H1 (cell line): ENCODE results near the gene FAM131C. TPM values are rescaled to one million over a fixed set of nuclear protein-coding genes. Genes with fewer than 3 reads are reported as not detected.

Experiments
- BACH1 ChIP-seq: IDR thresholded peaks from 2 replicates; pipeline ENCODE4 v1.6.1; 2012; ENCODE audit warnings: low read length, improper control_type of control experiment
- CTBP2 ChIP-seq: IDR thresholded peaks from 2 replicates; pipeline ENCODE4 v1.7.0; 2011; ENCODE audit warnings: borderline replicate concordance, mild to moderate bottlenecking, moderate library complexity, mixed read lengths, low read length; ENCODE audit not compliant: insufficient read depth, insufficient read length
- FOSL1 ChIP-seq: IDR thresholded peaks from 2 replicates; pipeline ENCODE4 v1.6.1; 2011; ENCODE audit warnings: mild to moderate bottlenecking, low read depth, low read length, moderate library complexity; ENCODE audit not compliant: insufficient read depth
- SP2 ChIP-seq: IDR thresholded peaks from 2 replicates; pipeline ENCODE4 v1.6.1; 2012; ENCODE audit warnings: mild to moderate bottlenecking, low read length, inconsistent platforms
- SUZ12 ChIP-seq: fragments of 200-600 bp; sonication (generic); IDR thresholded peaks from 2 replicates; pipeline ENCODE4 v1.6.1; 2012; ENCODE audit warnings: mild to moderate bottlenecking, inconsistent platforms, low read length, moderate library complexity, mixed read lengths
- polyA plus RNA-seq, 7 experiments: library from polyadenylated mRNA; depleted of rRNA in 3 of 7; stranded (reverse) in 5 of 7; unstranded in 2 of 7; fragments of >200 nt in 5 of 7; fragments of 200-250 nt in 2 of 7; gene quantifications; 1 replicate in 5 of 7; 2 replicates in 1 of 7; 4 replicates in 1 of 7; pipeline versions ENCODE4 v1.2.1 to v1.2.3, GENCODE V29; 2011 to 2013; ENCODE audit warnings: missing spikeins in 2 of 7, mixed read lengths in 2 of 7
- total RNA-seq: library from RNA; stranded (reverse); fragmentation: NEBNext Ultra II Directional; extraction: Animal tissue kit (Norgen Biotek cat#: 25700); gene quantifications from 2 replicates; pipeline ENCODE4 v1.2.1, GENCODE V29; 2021

The FAM131C gene
- total and polyA plus RNA-seq, 2 of the 8 experiments (the other 6 are each of a cell fraction or from before 2014, with no cell fraction given), result 0.73 to 0.78 TPM

- TF ChIP-seq FOSL1 (no peak), CTBP2 (no peak), SUZ12 (no peak), BACH1 (no peak), SP2 (no peak)
These were observed 58.7 kb downstream of the FAM131C start (continued) for GRCh38 chr1:16014509-16015482.
